SK-N-SH treated with all-trans-retinoic acid at 6 μM for 48 hours (cell line): Measurements from ENCODE around the gene SOX8.

Experiments
- ATAC-seq: fragments of 200-7000 bp; cut with Tn5 transposase; 3 replicates; pipeline ENCODE4 v1.9.1; 2020; ENCODE audit warnings: mild to moderate bottlenecking, moderate library complexity
- ARNTL ChIP-seq: fragments of 450-650 bp; formaldehyde crosslinking; IDR thresholded peaks from 2 replicates; pipeline ENCODE4 v1.5.0; 2020; ENCODE audit warnings: low read depth, mild to moderate bottlenecking, moderate library complexity, borderline replicate concordance
- BACH2 ChIP-seq: fragments of 250-450 bp; sonication (Bioruptor Pico); IDR thresholded peaks from 2 replicates; pipeline ENCODE4 v1.9.0; 2021; ENCODE audit warnings: mild to moderate bottlenecking, borderline replicate concordance
- CREB5 ChIP-seq: fragments of 250-450 bp; sonication (Bioruptor Pico); IDR thresholded peaks from 2 replicates; pipeline ENCODE4 v1.5.1; 2020; ENCODE audit warnings: low read depth, mild to moderate bottlenecking, moderate library complexity
- CSDC2 ChIP-seq: fragments of 250-450 bp; sonication (Bioruptor Pico); IDR thresholded peaks from 2 replicates; pipeline ENCODE4 v1.5.0; 2020; ENCODE audit warnings: mild to moderate bottlenecking, moderate library complexity
- GLIS3 ChIP-seq: fragments of 250-450 bp; sonication (Bioruptor Pico); IDR thresholded peaks from 2 replicates; pipeline ENCODE4 v1.5.0; 2020; ENCODE audit warnings: mild to moderate bottlenecking, moderate library complexity
- ISL1 ChIP-seq: fragments of 250-450 bp; sonication (Bioruptor Pico); IDR thresholded peaks from 2 replicates; pipeline ENCODE4 v2.1.2; 2022; ENCODE audit warnings: mild to moderate bottlenecking, moderate library complexity
- POU6F1 ChIP-seq: fragments of 250-450 bp; sonication (Bioruptor Pico); IDR thresholded peaks from 2 replicates; pipeline ENCODE4 v1.8.0; 2021; ENCODE audit warnings: low read depth, mild to moderate bottlenecking, moderate library complexity, borderline replicate concordance
- PPARA ChIP-seq: fragments of 250-450 bp; sonication (Bioruptor Pico); IDR thresholded peaks from 2 replicates; pipeline ENCODE4 v1.5.0; 2020; ENCODE audit warnings: mild to moderate bottlenecking, borderline replicate concordance
- SNAI2 ChIP-seq: fragments of 250-450 bp; sonication (Bioruptor Pico); IDR thresholded peaks from 2 replicates; pipeline ENCODE4 v1.5.0; 2020; ENCODE audit warnings: mild to moderate bottlenecking, moderate library complexity
- TOX ChIP-seq: fragments of 250-450 bp; sonication (Bioruptor Pico); IDR thresholded peaks from 2 replicates; pipeline ENCODE4 v1.8.0; 2021; ENCODE audit warnings: mild to moderate bottlenecking, moderate library complexity, borderline replicate concordance
- TSHZ2 ChIP-seq: fragments of 250-450 bp; sonication (Bioruptor Pico); IDR thresholded peaks from 2 replicates; pipeline ENCODE4 v1.5.0; 2020; ENCODE audit warnings: mild to moderate bottlenecking, moderate library complexity
- ZFP3 ChIP-seq: fragments of 250-450 bp; sonication (Bioruptor Pico); IDR thresholded peaks from 2 replicates; pipeline ENCODE4 v1.5.0; 2020; ENCODE audit warnings: mild to moderate bottlenecking, moderate library complexity
- ZFP30 ChIP-seq: fragments of 450-650 bp; formaldehyde crosslinking; IDR thresholded peaks from 2 replicates; pipeline ENCODE4 v1.5.0; 2022; ENCODE audit warnings: mild to moderate bottlenecking, moderate library complexity
- ZNF565 ChIP-seq: fragments of 450-650 bp; formaldehyde crosslinking; conservative IDR thresholded peaks from 2 replicates; pipeline ENCODE4 v1.5.0; 2020; ENCODE audit warnings: low read depth, mild to moderate bottlenecking, moderate library complexity
- TF ChIP-seq, protein P1 (sequence below): fragments of 250-450 bp; sonication (Bioruptor Pico); IDR thresholded peaks from 2 replicates; pipeline ENCODE4 v1.5.1; 2021; ENCODE audit warnings: mild to moderate bottlenecking, moderate library complexity
- TF ChIP-seq, protein P2 (sequence below): fragments of 250-450 bp; sonication (Bioruptor Pico); IDR thresholded peaks from 2 replicates; pipeline ENCODE4 v1.8.0; 2020; ENCODE audit warnings: mild to moderate bottlenecking, moderate library complexity, borderline replicate concordance

The SOX8 gene

GRCh38 chr16:984121-984694 is 2.6 kb downstream of the SOX8 start:
- no peak for TF ChIP-seq GLIS3 (CRISPR knock-in tag)
- TF ChIP-seq ZNF565 (CRISPR knock-in tag) = no peak
- no peak for TF ChIP-seq POU6F1
- no peak for TF ChIP-seq SNAI2 (CRISPR knock-in tag)
- TF ChIP-seq, protein P1, sequence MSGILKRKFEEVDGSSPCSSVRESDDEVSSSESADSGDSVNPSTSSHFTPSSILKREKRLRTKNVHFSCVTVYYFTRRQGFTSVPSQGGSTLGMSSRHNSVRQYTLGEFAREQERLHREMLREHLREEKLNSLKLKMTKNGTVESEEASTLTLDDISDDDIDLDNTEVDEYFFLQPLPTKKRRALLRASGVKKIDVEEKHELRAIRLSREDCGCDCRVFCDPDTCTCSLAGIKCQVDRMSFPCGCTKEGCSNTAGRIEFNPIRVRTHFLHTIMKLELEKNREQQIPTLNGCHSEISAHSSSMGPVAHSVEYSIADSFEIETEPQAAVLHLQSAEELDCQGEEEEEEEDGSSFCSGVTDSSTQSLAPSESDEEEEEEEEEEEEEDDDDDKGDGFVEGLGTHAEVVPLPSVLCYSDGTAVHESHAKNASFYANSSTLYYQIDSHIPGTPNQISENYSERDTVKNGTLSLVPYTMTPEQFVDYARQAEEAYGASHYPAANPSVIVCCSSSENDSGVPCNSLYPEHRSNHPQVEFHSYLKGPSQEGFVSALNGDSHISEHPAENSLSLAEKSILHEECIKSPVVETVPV = no peak
- TF ChIP-seq ZFP3 (CRISPR knock-in tag) = no peak
- no peak for TF ChIP-seq CSDC2 (CRISPR knock-in tag)
- TF ChIP-seq TOX (CRISPR knock-in tag) = no peak
- no peak for TF ChIP-seq BACH2 (CRISPR knock-in tag)
- TF ChIP-seq ISL1 (CRISPR knock-in tag) = no peak
- no peak for TF ChIP-seq PPARA (CRISPR knock-in tag)
- TF ChIP-seq ZFP30 (CRISPR knock-in tag) = no peak
- TF ChIP-seq, protein P2, sequence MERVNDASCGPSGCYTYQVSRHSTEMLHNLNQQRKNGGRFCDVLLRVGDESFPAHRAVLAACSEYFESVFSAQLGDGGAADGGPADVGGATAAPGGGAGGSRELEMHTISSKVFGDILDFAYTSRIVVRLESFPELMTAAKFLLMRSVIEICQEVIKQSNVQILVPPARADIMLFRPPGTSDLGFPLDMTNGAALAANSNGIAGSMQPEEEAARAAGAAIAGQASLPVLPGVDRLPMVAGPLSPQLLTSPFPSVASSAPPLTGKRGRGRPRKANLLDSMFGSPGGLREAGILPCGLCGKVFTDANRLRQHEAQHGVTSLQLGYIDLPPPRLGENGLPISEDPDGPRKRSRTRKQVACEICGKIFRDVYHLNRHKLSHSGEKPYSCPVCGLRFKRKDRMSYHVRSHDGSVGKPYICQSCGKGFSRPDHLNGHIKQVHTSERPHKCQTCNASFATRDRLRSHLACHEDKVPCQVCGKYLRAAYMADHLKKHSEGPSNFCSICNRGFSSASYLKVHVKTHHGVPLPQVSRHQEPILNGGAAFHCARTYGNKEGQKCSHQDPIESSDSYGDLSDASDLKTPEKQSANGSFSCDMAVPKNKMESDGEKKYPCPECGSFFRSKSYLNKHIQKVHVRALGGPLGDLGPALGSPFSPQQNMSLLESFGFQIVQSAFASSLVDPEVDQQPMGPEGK = no peak

DNA sequence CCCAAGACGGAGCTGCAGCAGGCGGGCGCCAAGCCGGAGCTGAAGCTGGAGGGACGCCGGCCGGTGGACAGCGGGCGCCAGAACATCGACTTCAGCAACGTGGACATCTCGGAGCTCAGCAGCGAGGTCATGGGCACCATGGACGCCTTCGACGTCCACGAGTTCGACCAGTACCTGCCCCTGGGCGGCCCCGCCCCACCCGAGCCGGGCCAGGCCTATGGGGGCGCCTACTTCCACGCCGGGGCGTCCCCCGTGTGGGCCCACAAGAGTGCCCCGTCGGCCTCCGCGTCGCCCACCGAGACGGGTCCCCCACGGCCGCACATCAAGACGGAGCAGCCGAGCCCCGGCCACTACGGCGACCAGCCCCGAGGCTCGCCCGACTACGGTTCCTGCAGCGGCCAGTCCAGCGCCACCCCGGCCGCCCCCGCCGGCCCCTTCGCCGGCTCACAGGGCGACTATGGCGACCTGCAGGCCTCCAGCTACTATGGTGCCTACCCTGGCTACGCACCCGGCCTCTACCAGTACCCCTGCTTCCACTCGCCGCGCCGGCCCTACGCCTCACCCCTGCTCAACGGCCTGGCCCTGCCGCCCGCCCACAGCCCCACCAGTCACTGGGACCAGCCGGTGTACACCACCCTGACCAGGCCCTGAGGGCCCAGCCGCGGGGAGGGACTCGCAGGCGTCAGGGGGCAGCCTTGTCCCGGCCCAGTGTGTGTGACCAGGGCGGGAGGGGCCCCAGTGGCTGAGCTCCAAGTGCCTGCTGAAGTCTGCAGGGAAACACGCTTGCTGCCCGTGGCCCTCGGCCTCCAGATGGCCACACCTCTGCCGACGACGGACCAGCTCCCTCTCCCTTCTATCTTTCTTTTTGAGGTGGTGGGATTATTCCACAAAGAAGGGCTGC is 3.4 kb downstream of the SOX8 start:
- ATAC-seq = no peak

More at GRCh38 chr16:984121-984694, 2.6 kb downstream of the SOX8 start:
- ATAC-seq = no peak

More for the DNA sequence above, 3.4 kb downstream of the SOX8 start:
- TF ChIP-seq ISL1 (CRISPR knock-in tag) (no peak), BACH2 (CRISPR knock-in tag) (no peak), ARNTL (CRISPR knock-in tag) (no peak), ZFP30 (CRISPR knock-in tag) (no peak), ZNF565 (CRISPR knock-in tag) (no peak), TSHZ2 (no peak), CREB5 (CRISPR knock-in tag) (no peak)
- TF ChIP-seq, protein P2 = no peak
